GM20000 (cell line): ENCODE data around the gene RBMS3.

Experiments used
- DNase-seq: peaks from one replicate; pipeline ENCODE4 v3.0.0; 2012; ENCODE audit warnings: low spot score
- TF ChIP-seq, protein P1 (sequence below): IDR thresholded peaks from 2 replicates; pipeline ENCODE4 v1.5.1; 2012; ENCODE audit warnings: mild to moderate bottlenecking, control low read depth; ENCODE audit errors: extremely low read depth, missing control alignments

Gene RBMS3

DNA sequence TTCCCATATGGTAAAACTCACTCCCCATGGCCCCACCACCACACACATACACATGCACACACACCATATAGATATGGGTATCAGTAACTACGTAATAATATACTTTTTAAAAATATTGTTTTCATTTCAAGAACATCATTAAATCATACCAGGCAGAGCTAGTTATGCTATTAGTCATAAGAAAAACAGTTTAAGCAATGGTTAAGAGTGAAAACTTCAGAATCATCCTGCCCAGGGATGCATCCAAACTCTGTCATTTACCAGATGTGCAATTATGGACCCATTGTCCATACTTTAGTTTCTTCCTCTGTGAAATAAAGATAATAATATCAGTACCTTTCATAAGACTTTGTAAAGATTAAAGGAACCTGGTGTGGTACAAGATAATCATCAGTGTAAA lies 608.3 kb downstream of the RBMS3 start:
- no peak for DNase-seq
- TF ChIP-seq, protein P1, sequence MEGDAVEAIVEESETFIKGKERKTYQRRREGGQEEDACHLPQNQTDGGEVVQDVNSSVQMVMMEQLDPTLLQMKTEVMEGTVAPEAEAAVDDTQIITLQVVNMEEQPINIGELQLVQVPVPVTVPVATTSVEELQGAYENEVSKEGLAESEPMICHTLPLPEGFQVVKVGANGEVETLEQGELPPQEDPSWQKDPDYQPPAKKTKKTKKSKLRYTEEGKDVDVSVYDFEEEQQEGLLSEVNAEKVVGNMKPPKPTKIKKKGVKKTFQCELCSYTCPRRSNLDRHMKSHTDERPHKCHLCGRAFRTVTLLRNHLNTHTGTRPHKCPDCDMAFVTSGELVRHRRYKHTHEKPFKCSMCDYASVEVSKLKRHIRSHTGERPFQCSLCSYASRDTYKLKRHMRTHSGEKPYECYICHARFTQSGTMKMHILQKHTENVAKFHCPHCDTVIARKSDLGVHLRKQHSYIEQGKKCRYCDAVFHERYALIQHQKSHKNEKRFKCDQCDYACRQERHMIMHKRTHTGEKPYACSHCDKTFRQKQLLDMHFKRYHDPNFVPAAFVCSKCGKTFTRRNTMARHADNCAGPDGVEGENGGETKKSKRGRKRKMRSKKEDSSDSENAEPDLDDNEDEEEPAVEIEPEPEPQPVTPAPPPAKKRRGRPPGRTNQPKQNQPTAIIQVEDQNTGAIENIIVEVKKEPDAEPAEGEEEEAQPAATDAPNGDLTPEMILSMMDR: no peak

DNA sequence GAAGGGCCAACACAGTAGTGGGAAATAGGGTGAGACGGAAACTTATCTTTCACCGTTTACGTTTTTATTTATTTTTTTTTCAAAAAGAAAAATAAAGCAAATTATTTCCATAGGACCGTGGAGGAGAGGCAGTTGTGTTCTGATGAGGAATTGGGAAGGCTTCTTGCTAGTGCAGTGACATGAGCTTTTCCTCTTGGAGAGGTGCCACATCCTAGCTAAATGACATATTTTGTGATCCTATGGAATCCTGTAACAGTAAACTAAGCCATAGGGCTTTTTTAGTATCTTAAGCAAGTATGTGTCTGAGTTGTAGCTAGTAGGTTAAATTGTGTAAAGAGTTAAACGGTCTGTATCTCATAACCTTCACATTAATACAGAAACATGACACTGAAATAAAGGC lies 609.9 kb downstream of the RBMS3 start:
- TF ChIP-seq, protein P1: no peak
- no peak for DNase-seq

DNA sequence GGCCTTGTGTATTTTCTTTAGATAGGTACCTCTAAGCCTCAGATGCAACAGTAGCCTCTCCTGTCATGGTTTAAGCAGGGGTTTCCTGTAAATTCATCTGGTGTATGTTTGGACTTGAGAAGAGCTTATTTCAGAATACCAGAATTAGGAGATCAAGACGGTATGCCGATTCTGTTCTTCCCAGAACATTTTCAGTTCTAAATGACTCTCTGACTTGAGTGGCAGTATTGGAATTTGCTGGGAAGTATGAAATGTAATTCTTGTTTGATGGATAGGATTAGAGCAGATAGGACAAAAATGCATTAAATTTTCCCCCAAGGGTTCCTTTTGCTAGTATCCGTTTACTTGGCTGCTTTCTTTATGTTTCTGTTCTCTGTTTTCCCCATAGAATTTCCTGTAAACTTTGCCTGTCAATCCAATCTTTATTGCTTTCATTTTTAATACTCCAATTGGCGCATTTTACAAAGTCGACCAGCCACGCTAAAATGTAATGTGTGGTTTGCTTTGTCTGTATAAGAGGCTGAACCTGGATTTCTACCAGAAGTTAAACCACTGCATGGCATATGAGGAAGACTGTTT lies 612.2 kb downstream of the RBMS3 start:
- TF ChIP-seq, protein P1: no peak
- no peak for DNase-seq

DNA sequence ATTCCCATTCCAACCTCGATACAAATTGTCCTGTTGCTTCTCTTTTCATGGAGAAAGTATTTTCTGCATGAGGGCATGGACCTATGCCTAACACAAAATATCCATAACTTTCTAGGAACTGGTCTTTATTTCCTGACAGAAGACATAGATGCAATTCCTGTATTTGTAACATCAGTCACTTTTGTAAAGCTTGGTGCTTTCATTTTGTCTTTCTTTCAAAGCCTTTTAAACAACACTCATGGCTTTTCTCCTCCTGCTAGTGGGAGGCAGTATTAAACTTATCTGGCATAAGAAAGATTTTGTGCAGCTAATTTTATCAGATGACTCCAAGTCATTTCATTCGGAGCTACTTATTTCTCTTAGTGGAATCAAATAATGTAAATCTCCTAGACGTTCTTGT lies 616.0 kb downstream of the RBMS3 start:
- TF ChIP-seq, protein P1: no peak
- DNase-seq: no peak

DNA sequence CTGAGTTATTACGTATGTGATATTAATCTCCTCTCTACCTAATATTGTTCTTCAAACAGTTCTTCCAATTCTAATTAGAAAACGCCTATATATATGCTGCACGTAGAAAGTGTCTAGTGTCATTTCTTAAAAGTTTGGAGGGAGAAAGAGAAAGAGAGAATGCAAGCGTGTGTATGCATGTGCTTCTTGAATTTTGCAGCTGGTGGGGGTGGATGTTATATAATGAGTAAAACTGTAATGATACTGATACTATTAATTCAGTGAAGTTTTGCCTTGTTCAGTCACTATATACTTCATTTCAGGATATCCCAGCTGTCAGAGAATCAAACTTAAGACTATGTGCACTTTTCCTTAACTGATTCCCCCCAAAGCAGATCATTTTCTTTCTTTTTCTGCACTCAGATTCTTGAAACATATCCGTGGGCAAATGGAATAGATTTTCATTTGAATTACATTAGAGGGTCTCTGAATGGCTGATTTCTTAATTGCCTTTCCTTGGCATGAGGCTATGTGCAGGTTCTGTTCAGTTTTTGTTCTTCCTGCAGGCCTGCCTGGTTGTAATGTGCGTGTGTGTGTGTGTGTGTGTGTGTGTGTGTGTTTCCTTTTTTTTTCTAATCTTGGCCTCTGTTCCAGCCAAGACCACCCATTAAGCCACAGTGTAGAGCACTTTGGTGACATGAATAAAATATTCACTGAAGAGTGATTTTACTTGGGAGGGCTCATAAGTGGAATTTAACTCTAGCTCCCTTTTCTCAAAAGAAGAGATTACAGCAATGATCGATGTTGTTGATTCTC lies 617.5 kb downstream of the RBMS3 start:
- TF ChIP-seq, protein P1: no peak
- DNase-seq: no peak

DNA sequence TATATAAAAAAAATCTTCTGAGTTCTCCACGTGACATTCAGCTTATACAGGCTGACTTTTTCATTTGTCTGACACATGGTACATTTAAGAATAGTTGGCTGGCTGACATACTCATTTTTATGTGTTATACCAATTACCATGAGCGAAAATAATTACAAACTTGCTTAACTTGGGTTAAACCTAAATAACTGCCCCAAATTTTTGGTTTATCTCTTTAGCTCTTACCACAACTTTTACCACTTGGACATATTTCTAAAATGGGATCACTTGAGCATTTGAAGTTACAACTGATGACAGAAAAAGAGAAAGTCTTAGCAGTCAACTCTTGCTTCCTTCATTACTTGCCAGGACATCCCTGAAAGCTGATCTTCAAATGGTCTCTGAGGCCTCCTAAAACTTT lies 618.1 kb downstream of the RBMS3 start:
- DNase-seq: no peak
- TF ChIP-seq, protein P1: no peak

DNA sequence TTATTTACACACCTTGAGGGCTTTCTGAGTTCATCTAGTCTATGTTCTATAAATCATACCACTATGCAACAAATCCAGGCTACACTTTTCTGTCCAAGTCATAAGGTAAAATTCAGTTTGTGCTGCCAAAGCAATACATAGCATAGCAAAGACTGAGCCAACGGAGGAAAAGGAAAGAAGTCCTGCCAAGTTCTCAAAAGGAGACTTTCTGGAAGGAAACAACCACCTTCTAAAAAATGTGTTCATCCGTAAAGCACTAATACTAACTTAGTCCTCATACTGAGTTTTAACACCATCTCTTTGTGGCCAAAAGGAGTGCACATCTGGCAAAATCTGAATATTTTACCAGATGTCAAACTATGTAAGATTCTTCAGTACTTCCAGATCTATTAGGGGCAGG lies 620.2 kb downstream of the RBMS3 start:
- TF ChIP-seq, protein P1: no peak
- no peak for DNase-seq
